OCI-LY3 (cell line): ENCODE results near the gene MBOAT7.

ENCODE experiments used
- H2AFZ ChIP-seq: fragments of 200-600, 300-600 bp; shearing (Covaris generic); 2 replicates; pipeline ENCODE4 v1.6.0; 2014; ENCODE audit warnings: antibody characterized with exemption, low read depth, low read length
- H3K27ac ChIP-seq: fragments of 200-600, 300-600 bp; sonication (generic); 2 replicates; pipeline ENCODE4 v1.5.1; 2014; ENCODE audit warnings: mild to moderate bottlenecking, low read length, moderate library complexity, mixed read lengths
- H3K27me3 ChIP-seq: fragments of 200-600, 300-600 bp; sonication (generic); 2 replicates; pipeline ENCODE4 v1.6.1; 2014; ENCODE audit warnings: low read depth, low read length, mixed read lengths
- H3K36me3 ChIP-seq: fragments of 200-600, 300-600 bp; sonication (generic); replicated peaks from 2 replicates; pipeline ENCODE3; 2014; ENCODE audit warnings: low read depth, low read length, mixed read lengths
- H3K4me1 ChIP-seq: fragments of 300-600, 200-600 bp; sonication (generic); 2 replicates; pipeline ENCODE4 v1.6.1; 2014; ENCODE audit warnings: low read length, mixed read lengths
- H3K4me2 ChIP-seq: fragments of 200-600, 300-600 bp; sonication (generic); 2 replicates; pipeline ENCODE4 v1.6.1; 2014; ENCODE audit warnings: low read length, mixed read lengths
- H3K4me3 ChIP-seq: fragments of 300-600, 200-600 bp; sonication (generic); 2 replicates; pipeline ENCODE4 v1.5.1; 2014; ENCODE audit warnings: antibody characterized with exemption, mild to moderate bottlenecking, low read length, moderate library complexity
- H3K79me2 ChIP-seq: fragments of 300-600, 200-600 bp; shearing (Covaris generic); 2 replicates; pipeline ENCODE4 v1.6.1; 2014; ENCODE audit warnings: mild to moderate bottlenecking, low read length, mixed read lengths
- H3K9ac ChIP-seq: fragments of 300-600, 200-600 bp; shearing (Covaris generic); 2 replicates; pipeline ENCODE4 v1.6.0; 2014; ENCODE audit warnings: mild to moderate bottlenecking, low read length, moderate library complexity
- H3K9me3 ChIP-seq: fragments of 200-600, 300-600 bp; shearing (Covaris generic); 2 replicates; pipeline ENCODE4 v1.6.1; 2014; ENCODE audit warnings: low read length, mixed read lengths; ENCODE audit not compliant: insufficient read depth
- H4K20me1 ChIP-seq: fragments of 200-600, 300-600 bp; sonication (generic); 2 replicates; pipeline ENCODE4 v1.6.1; 2016; ENCODE audit warnings: low read length, mixed read lengths; ENCODE audit not compliant: insufficient read depth
- EZH2phosphoT487 ChIP-seq: fragments of 200-600 bp; shearing (Covaris generic); IDR thresholded peaks from 2 replicates; pipeline ENCODE4 v1.6.1; 2018; ENCODE audit warnings: antibody characterized with exemption, mixed run types, low read depth
- TF ChIP-seq, protein P1 (sequence below): fragments of 200-600, 300-600 bp; sonication (generic); IDR thresholded peaks from 2 replicates; pipeline ENCODE4 v1.5.1; 2014; ENCODE audit warnings: antibody characterized with exemption, low read length, low read depth

The MBOAT7 gene

DNA sequence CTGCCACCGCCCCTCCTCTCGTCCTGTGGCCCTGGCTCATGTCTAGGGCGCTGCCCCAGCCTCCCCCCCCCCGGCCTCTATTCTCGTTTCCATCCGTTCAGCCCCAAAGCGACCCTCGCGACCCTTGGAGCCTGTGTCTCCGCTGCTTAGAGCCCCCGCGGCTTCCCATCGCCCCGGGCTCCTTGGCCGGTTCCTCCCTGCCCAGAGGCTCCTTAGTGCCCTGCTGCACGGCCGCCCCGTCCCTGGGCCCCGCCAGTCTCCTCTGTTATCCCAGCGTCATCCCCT is 61.0 kb downstream of the MBOAT7 start:
- Histone ChIP-seq H2AFZ (no peak overlapping the region), H3K27ac (no peak overlapping the region), H3K36me3 (peaks cover 46% of the 10 kb centered on the region), H3K9ac (no peak overlapping the region), H3K4me2 (no peak overlapping the region), H3K27me3 (no peaks in the 10 kb centered on the region), H3K9me3 (no peaks in the 10 kb centered on the region), H3K4me1 (no peaks in the 10 kb centered on the region), H4K20me1 (no peaks in the 10 kb centered on the region), H3K4me3 (no peak overlapping the region), H3K79me2 (no peaks in the 10 kb centered on the region)
- TF ChIP-seq EZH2phosphoT487 = no peak
- TF ChIP-seq, protein P1, sequence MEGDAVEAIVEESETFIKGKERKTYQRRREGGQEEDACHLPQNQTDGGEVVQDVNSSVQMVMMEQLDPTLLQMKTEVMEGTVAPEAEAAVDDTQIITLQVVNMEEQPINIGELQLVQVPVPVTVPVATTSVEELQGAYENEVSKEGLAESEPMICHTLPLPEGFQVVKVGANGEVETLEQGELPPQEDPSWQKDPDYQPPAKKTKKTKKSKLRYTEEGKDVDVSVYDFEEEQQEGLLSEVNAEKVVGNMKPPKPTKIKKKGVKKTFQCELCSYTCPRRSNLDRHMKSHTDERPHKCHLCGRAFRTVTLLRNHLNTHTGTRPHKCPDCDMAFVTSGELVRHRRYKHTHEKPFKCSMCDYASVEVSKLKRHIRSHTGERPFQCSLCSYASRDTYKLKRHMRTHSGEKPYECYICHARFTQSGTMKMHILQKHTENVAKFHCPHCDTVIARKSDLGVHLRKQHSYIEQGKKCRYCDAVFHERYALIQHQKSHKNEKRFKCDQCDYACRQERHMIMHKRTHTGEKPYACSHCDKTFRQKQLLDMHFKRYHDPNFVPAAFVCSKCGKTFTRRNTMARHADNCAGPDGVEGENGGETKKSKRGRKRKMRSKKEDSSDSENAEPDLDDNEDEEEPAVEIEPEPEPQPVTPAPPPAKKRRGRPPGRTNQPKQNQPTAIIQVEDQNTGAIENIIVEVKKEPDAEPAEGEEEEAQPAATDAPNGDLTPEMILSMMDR = no peak

DNA sequence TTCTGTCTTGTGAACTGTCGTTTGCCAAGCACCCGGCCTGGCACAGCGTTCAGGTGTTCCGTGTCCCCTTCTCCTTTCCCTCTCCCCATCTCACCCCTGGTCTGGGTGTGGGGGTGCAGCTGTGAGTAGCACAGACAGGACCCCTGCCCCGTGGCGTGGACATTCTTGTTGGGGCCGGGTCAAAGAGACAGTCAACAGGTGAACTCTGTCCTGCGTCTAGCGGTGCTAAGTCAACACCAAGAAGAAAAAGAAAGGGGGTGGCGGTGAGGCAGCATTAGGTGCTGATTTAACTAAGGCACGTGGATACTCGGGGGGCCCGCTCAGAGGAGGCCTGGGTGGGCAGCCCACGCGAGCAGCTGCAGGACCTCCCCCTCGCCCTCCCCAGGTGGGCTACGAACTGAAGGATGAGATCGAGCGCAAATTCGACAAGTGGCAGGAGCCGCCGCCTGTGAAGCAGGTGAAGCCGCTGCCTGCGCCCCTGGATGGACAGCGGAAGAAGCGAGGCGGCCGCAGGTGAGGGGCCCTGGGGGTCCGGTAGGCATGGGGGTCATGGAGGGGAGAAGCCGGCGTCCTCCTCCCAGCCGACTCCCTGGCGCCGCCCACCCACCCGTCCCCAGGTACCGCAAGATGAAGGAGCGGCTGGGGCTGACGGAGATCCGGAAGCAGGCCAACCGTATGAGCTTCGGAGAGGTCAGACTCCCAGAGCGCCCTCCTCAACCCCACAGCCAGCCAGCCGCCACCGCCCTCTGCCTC is 61.5 kb downstream of the MBOAT7 start:
- no peaks in the 10 kb centered on the region for H3K4me1 ChIP-seq
- H3K9me3 ChIP-seq = no peaks in the 10 kb centered on the region
- TF ChIP-seq, protein P1 = no peak
- TF ChIP-seq EZH2phosphoT487 = no peak
- no peaks in the 10 kb centered on the region for H3K27me3 ChIP-seq
- no peak overlapping the region for H2AFZ ChIP-seq
- peaks cover 51% of the 10 kb centered on the region for H3K36me3 ChIP-seq
- H3K4me3 ChIP-seq = no peak overlapping the region
- H3K9ac ChIP-seq = no peak overlapping the region
- H4K20me1 ChIP-seq = no peaks in the 10 kb centered on the region
- no peak overlapping the region for H3K4me2 ChIP-seq
- H3K79me2 ChIP-seq = no peaks in the 10 kb centered on the region
- H3K27ac ChIP-seq = no peak overlapping the region

DNA sequence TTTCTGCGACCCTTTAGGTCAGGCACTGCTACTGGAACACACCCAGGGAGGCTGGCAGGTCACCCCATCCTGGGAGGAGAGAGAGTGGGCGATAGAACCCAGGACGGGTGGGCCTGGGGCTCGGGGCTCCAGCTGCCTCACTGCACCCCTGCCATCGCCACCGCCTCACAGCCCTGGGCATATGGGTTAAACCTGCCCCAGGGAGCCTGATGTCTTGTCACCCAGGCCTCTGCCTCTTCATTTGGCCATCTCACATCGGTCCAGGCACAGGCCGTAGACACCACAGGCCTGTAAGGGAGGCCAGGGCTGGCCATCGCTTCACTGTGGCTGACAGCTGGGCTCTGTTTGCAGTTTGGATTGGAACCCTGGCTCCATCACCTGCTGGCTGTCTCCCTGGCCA is 63.7 kb downstream of the MBOAT7 start:
- H3K4me2 ChIP-seq = no peak overlapping the region
- TF ChIP-seq EZH2phosphoT487 = no peak
- TF ChIP-seq, protein P1 = no peak
- no peak overlapping the region for H3K4me3 ChIP-seq
- no peaks in the 10 kb centered on the region for H4K20me1 ChIP-seq
- H3K9me3 ChIP-seq = no peaks in the 10 kb centered on the region
- H3K36me3 ChIP-seq = peaks cover 59% of the 10 kb centered on the region
- no peak overlapping the region for H3K9ac ChIP-seq
- no peak overlapping the region for H2AFZ ChIP-seq
- no peak overlapping the region for H3K27ac ChIP-seq
- no peaks in the 10 kb centered on the region for H3K79me2 ChIP-seq
- H3K27me3 ChIP-seq = no peaks in the 10 kb centered on the region
- H3K4me1 ChIP-seq = no peaks in the 10 kb centered on the region

DNA sequence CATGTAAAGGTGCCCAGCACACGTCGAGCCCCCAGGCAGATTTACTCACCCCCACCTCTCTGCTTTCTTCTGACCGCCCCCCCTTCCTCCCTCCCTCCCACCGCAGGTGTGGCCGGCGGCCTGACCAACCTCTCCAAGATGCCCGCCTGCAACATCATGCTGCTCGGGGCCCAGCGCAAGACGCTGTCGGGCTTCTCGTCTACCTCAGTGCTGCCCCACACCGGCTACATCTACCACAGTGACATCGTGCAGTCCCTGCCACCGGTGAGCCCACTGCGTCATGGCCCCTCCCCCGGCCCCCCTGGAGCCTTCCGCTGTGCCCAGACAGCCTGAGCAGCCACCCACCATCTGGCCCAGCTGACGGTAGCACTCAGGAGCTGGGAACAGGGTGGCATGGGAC is 65.0 kb downstream of the MBOAT7 start:
- H3K36me3 ChIP-seq = peaks cover 63% of the 10 kb centered on the region

More for the DNA sequence above, 65.0 kb downstream of the MBOAT7 start:
- no peak overlapping the region for H3K27ac ChIP-seq
- no peak overlapping the region for H3K4me3 ChIP-seq
- no peak overlapping the region for H2AFZ ChIP-seq
- H3K9me3 ChIP-seq = no peaks in the 10 kb centered on the region
- no peaks in the 10 kb centered on the region for H3K4me1 ChIP-seq
- H3K27me3 ChIP-seq = no peaks in the 10 kb centered on the region
- no peaks in the 10 kb centered on the region for H3K79me2 ChIP-seq
- no peaks in the 10 kb centered on the region for H4K20me1 ChIP-seq
- TF ChIP-seq EZH2phosphoT487 = no peak
- TF ChIP-seq, protein P1 = no peak
- no peak overlapping the region for H3K9ac ChIP-seq
- no peak overlapping the region for H3K4me2 ChIP-seq
